NB4 (cell line): ENCODE results near the gene PRKAB1.

Experiments
- MYC ChIP-seq: IDR thresholded peaks from 2 replicates; pipeline ENCODE4 v1.6.1; 2011; ENCODE audit warnings: low read depth, low read length
- POLR2A ChIP-seq: IDR thresholded peaks from 2 replicates; pipeline ENCODE4 v1.6.1; 2011; ENCODE audit warnings: mild to moderate bottlenecking; ENCODE audit not compliant: insufficient read length; ENCODE audit errors: extremely low read depth
- TF ChIP-seq, protein P1 (sequence below): IDR thresholded peaks from one replicate; pipeline ENCODE4 v1.5.1; 2012; ENCODE audit warnings: low read depth, low read length
- TF ChIP-seq, protein P2 (sequence below): IDR thresholded peaks from 2 replicates; pipeline ENCODE4 v1.6.1; 2011; ENCODE audit warnings: low read depth, low read length

DNA sequence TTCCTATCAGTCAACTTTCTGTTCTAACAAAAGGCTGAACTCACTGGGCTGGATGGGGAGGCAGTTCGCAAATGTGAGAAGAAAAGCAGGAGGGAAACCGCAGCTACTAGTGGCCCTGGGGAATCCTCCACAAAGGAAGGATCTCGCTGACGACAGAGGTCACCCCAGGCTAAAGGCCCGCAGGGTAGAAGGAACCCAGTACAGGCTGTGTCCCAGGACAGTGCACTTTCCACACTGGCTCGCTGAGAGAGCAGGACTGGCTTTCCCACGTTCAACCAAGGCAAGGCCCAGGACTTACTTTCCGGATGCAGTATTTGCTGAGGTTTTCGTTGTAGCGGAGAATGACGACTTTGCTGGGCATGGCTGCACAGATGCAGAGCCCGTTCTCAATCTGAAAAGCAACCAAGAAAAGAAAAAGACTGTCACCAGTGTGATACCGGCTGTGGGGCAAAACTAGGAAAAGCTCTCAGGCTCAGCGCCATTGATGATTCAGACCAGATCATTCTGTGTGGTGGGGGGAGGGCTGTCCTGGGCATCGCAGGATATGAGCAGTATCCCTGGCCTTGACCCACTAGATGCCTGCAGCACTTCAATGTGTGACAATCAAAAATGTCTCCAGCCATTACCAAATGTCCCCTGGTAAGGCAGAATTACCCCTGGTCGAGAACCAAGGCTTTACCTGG lies 36.3 kb downstream of the PRKAB1 start:
- TF ChIP-seq, protein P1, sequence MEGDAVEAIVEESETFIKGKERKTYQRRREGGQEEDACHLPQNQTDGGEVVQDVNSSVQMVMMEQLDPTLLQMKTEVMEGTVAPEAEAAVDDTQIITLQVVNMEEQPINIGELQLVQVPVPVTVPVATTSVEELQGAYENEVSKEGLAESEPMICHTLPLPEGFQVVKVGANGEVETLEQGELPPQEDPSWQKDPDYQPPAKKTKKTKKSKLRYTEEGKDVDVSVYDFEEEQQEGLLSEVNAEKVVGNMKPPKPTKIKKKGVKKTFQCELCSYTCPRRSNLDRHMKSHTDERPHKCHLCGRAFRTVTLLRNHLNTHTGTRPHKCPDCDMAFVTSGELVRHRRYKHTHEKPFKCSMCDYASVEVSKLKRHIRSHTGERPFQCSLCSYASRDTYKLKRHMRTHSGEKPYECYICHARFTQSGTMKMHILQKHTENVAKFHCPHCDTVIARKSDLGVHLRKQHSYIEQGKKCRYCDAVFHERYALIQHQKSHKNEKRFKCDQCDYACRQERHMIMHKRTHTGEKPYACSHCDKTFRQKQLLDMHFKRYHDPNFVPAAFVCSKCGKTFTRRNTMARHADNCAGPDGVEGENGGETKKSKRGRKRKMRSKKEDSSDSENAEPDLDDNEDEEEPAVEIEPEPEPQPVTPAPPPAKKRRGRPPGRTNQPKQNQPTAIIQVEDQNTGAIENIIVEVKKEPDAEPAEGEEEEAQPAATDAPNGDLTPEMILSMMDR = no peak
- no peak for TF ChIP-seq POLR2A
- TF ChIP-seq, protein P2, sequence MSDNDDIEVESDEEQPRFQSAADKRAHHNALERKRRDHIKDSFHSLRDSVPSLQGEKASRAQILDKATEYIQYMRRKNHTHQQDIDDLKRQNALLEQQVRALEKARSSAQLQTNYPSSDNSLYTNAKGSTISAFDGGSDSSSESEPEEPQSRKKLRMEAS = no peak
- TF ChIP-seq MYC = no peak
